SU-DHL-6 (cell line): ENCODE results near the gene ZNF205.

Experiments used
- H2AFZ ChIP-seq: fragments of 200-600 bp; sonication (generic); 2 replicates; pipeline ENCODE4 v1.6.1; 2014; ENCODE audit warnings: low read depth, mild to moderate bottlenecking, moderate library complexity, mixed read lengths, antibody characterized with exemption, low read length; ENCODE audit not compliant: severe bottlenecking
- H3F3A ChIP-seq: fragments of 200-600 bp; shearing (Covaris generic); 2 replicates; pipeline ENCODE4 v1.6.0; 2016; ENCODE audit warnings: antibody characterized with exemption, mild to moderate bottlenecking; ENCODE audit not compliant: insufficient read depth
- H3K27ac ChIP-seq: fragments of 200-600 bp; sonication (generic); 2 replicates; pipeline ENCODE4 v1.5.1; 2016; ENCODE audit warnings: low read depth, mild to moderate bottlenecking, low read length, moderate library complexity, mixed read lengths
- H3K27me3 ChIP-seq: fragments of 200-600 bp; sonication (generic), shearing (Covaris generic); 2 replicates; pipeline ENCODE4 v1.6.0; 2014; ENCODE audit warnings: mild to moderate bottlenecking, low read length
- H3K36me3 ChIP-seq: fragments of 200-600 bp; sonication (generic); 2 replicates; pipeline ENCODE4 v1.6.1; 2014; ENCODE audit warnings: mild to moderate bottlenecking, low read length, mixed read lengths
- H3K4me2 ChIP-seq: fragments of 300-600, 200-600 bp; shearing (Covaris generic), sonication (generic); 2 replicates; pipeline ENCODE4 v1.6.0; 2014; ENCODE audit warnings: low read length, low read depth, mild to moderate bottlenecking; ENCODE audit not compliant: poor library complexity, severe bottlenecking
- H3K4me3 ChIP-seq: fragments of 200-600 bp; sonication (generic); 2 replicates; pipeline ENCODE4 v1.5.1; 2014; ENCODE audit warnings: antibody characterized with exemption, low read length, mild to moderate bottlenecking, mixed read lengths; ENCODE audit not compliant: insufficient read depth, poor library complexity, severe bottlenecking
- H3K79me2 ChIP-seq: fragments of 200-600 bp; sonication (generic); 2 replicates; pipeline ENCODE4 v1.6.1; 2014; ENCODE audit warnings: mild to moderate bottlenecking, low read length, moderate library complexity; ENCODE audit not compliant: insufficient read depth
- H3K9ac ChIP-seq: fragments of 200-600 bp; sonication (generic); 2 replicates; pipeline ENCODE4 v1.7.0; 2014; ENCODE audit warnings: mild to moderate bottlenecking, low read length
- H3K9me2 ChIP-seq: fragments of 200-600 bp; sonication (generic); replicated peaks from 2 replicates; pipeline ENCODE4 v1.6.1; 2014; ENCODE audit warnings: low read length; ENCODE audit not compliant: insufficient read depth
- H3K9me3 ChIP-seq: fragments of 200-600 bp; sonication (generic); 2 replicates; pipeline ENCODE4 v1.6.1; 2014; ENCODE audit warnings: low read length, mixed read lengths; ENCODE audit not compliant: insufficient read depth
- H4K20me1 ChIP-seq: fragments of 200-600 bp; sonication (generic); 2 replicates; pipeline ENCODE4 v1.6.1; 2014; ENCODE audit warnings: low read depth, mild to moderate bottlenecking, antibody characterized with exemption, low read length, moderate library complexity, mixed read lengths
- EZH2phosphoT487 ChIP-seq: fragments of 200-600 bp; sonication (generic), shearing (Covaris generic); conservative IDR thresholded peaks from 2 replicates; pipeline ENCODE4 v1.6.1; 2018; ENCODE audit warnings: mild to moderate bottlenecking, antibody characterized with exemption, low read length, moderate library complexity, mixed read lengths
- TF ChIP-seq, protein P1 (sequence below): fragments of 200-600 bp; sonication (generic); IDR thresholded peaks from one replicate; pipeline ENCODE4 v1.5.1; 2017; ENCODE audit warnings: antibody characterized with exemption, mild to moderate bottlenecking, low read length, moderate library complexity; ENCODE audit not compliant: insufficient read depth, poor library complexity, severe bottlenecking

The ZNF205 gene

DNA sequence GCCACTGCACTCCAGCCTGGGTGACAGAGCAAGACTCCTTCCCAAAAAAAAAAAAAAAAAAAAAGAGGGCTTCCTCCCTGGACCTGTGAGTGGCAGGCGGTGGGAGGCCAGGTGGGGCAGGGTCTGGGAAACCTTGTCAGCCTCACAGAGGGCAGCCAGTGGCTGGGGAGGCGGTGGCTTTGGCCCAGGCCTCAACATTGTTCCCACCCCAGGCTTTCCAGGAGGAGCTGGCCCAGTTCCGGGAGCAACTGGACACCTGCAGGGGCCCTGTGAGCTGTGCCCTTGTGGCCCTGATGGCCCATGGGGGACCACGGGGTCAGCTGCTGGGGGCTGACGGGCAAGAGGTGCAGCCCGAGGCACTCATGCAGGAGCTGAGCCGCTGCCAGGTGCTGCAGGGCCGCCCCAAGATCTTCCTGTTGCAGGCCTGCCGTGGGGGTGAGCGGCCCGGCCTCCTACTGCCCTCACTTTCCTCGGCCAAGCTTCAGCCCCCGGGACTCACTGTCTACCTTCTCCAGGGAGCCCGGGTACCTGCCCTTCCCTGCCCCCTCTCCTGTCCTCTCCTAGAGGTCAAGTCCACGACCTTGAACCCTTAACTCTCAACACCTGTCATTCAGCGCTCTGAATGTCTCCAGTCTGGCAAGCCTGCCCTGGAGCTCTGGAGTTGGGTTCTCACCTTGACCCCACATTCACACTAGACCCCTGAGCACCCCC, 34.8 kb downstream of the ZNF205 start:
- H3K4me3 ChIP-seq = no peak overlapping the region
- peaks cover 5% of the 10 kb centered on the region; the same call in 1 of the 2 replicates for H3F3A ChIP-seq
- TF ChIP-seq, protein P1, sequence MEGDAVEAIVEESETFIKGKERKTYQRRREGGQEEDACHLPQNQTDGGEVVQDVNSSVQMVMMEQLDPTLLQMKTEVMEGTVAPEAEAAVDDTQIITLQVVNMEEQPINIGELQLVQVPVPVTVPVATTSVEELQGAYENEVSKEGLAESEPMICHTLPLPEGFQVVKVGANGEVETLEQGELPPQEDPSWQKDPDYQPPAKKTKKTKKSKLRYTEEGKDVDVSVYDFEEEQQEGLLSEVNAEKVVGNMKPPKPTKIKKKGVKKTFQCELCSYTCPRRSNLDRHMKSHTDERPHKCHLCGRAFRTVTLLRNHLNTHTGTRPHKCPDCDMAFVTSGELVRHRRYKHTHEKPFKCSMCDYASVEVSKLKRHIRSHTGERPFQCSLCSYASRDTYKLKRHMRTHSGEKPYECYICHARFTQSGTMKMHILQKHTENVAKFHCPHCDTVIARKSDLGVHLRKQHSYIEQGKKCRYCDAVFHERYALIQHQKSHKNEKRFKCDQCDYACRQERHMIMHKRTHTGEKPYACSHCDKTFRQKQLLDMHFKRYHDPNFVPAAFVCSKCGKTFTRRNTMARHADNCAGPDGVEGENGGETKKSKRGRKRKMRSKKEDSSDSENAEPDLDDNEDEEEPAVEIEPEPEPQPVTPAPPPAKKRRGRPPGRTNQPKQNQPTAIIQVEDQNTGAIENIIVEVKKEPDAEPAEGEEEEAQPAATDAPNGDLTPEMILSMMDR = no peak
- no peak for TF ChIP-seq EZH2phosphoT487
- no peaks in the 10 kb centered on the region for H3K79me2 ChIP-seq
- H4K20me1 ChIP-seq = no peaks in the 10 kb centered on the region
- H3K27me3 ChIP-seq = no peaks in the 10 kb centered on the region
- no peaks in the 10 kb centered on the region for H3K9me3 ChIP-seq
- no peaks in the 10 kb centered on the region for H3K36me3 ChIP-seq
- no peak overlapping the region for H3K27ac ChIP-seq
- H3K9ac ChIP-seq = no peak overlapping the region
- H3K9me2 ChIP-seq = no peaks in the 10 kb centered on the region
- H3K4me2 ChIP-seq = no peak overlapping the region
- no peak overlapping the region for H2AFZ ChIP-seq

DNA sequence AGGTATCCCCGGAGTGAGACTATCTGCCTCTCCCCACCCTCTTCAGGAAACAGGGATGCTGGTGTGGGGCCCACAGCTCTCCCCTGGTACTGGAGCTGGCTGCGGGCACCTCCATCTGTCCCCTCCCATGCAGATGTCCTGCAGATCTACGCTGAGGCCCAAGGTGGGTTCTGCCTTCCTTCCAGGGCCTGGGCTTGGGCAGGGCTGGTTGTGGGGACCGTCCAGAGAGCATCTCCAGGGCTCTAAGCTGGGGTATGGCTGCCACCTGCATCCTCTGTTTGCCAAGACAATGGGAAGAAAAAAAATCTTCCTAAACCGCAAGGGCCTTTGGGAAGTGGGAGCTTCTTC, 35.3 kb downstream of the ZNF205 start:
- H3K9ac ChIP-seq = no peak overlapping the region
- H3K27ac ChIP-seq = no peak overlapping the region
- H3K9me3 ChIP-seq = no peaks in the 10 kb centered on the region
- peaks cover 9% of the 10 kb centered on the region; the same call in 1 of the 2 replicates for H3F3A ChIP-seq
- no peaks in the 10 kb centered on the region for H3K79me2 ChIP-seq
- no peaks in the 10 kb centered on the region for H3K9me2 ChIP-seq
- H4K20me1 ChIP-seq = no peaks in the 10 kb centered on the region
- H2AFZ ChIP-seq = no peak overlapping the region
- H3K27me3 ChIP-seq = no peaks in the 10 kb centered on the region
- no peak overlapping the region for H3K4me2 ChIP-seq
- TF ChIP-seq, protein P1 = no peak
- no peak for TF ChIP-seq EZH2phosphoT487
- no peaks in the 10 kb centered on the region for H3K36me3 ChIP-seq
- no peak overlapping the region for H3K4me3 ChIP-seq

DNA sequence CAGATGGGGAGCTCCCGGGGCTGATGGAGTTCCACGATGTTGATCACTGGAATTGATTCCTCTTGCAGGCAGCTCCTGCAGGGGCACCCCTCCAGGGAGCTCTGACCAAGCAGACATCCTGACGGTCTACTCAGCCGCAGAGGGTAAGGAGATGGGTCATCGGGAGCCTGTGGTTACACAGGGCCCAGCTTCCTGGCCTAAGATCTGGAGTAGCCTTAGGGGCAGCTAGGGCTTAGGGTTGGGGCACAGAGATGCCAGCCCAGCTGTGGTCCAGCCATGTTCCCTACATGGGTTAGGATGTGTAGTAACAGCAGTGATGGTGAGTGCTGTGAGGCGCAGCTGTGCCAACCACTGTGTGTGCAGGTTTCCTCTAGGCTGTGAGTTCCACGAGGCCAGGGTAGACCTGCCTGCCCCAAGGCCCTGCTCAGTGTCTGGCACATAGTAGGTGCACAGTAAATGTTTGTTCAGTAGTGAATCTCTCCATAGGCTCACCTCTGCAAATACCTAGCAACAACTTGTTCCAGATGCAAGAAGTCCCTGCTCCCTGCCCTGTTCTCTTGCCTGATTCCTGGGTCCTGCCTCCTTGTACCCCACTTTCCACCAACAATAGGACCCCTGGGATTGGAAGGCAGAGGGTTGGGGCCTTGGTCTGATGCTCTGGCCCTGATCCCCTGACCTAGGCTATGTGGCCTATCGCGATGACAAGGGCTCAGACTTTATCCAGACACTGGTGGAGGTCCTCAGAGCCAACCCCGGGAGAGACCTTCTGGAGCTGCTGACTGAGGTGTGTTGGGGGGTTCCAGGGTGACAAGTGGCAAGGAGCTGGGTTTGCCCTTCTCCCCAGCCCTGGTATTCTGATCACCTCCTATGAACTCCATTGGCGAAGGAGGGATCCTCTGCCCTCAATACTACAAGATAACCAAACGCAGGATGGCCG, 36.1 kb downstream of the ZNF205 start:
- Histone ChIP-seq H3K9me2 (no peaks in the 10 kb centered on the region), H3K79me2 (no peaks in the 10 kb centered on the region), H3K9me3 (no peaks in the 10 kb centered on the region), H3F3A (peaks cover 9% of the 10 kb centered on the region; the same call in 1 of the 2 replicates), H3K4me3 (no peak overlapping the region), H3K9ac (no peak overlapping the region), H4K20me1 (no peaks in the 10 kb centered on the region), H3K27ac (no peak overlapping the region), H3K27me3 (no peaks in the 10 kb centered on the region), H3K4me2 (no peak overlapping the region), H2AFZ (no peak overlapping the region), H3K36me3 (no peaks in the 10 kb centered on the region)
- no peak for TF ChIP-seq EZH2phosphoT487
- TF ChIP-seq, protein P1 = no peak
